ENCODE measurements around the gene RASIP1.

GRCh38 chr19:48770266-48770665 is 29.9 kb upstream of the RASIP1 start:
- no peak for TF ChIP-seq POLR2A (IDR thresholded peaks at IDR 0.05)
- TF ChIP-seq, protein P1, sequence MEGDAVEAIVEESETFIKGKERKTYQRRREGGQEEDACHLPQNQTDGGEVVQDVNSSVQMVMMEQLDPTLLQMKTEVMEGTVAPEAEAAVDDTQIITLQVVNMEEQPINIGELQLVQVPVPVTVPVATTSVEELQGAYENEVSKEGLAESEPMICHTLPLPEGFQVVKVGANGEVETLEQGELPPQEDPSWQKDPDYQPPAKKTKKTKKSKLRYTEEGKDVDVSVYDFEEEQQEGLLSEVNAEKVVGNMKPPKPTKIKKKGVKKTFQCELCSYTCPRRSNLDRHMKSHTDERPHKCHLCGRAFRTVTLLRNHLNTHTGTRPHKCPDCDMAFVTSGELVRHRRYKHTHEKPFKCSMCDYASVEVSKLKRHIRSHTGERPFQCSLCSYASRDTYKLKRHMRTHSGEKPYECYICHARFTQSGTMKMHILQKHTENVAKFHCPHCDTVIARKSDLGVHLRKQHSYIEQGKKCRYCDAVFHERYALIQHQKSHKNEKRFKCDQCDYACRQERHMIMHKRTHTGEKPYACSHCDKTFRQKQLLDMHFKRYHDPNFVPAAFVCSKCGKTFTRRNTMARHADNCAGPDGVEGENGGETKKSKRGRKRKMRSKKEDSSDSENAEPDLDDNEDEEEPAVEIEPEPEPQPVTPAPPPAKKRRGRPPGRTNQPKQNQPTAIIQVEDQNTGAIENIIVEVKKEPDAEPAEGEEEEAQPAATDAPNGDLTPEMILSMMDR (IDR thresholded peaks at IDR 0.05): no peak

Data from heart left ventricle (tissue), 13 donors.